ENCODE results near the gene C4B. TPM values are rescaled to one million over a fixed set of nuclear protein-coding genes. Genes with fewer than 3 reads are reported as not detected.
"Not testable (repeated sequence)": the region's sequence is repeated elsewhere in the genome, so short reads cannot be mapped to it uniquely, and the experiment has no call there.

C4B gene
- total and polyA plus RNA-seq, 2 experiments from 2014 or later, result 0.57 TPM; not detected in 1

DNA sequence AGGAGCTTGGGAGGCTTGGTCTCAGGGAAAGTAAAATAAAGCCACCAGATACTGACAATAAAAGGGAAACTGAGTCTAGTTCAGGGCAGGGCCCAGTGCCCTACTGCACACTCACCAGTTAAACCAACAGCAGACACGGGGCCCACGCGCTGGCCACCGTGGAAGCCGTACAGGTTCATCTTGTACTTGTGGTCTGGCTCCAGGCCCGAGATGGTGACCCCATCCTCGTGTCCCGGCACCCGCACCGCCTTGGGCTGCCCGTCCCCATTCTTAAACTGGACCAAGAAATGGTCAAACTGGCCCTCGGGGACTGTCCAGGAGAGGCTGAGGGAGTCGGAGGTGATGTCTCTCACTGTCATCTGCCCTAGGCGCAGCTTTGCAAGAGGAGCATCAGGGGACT, 50.1 kb downstream of the C4B start (continued):
- TF ChIP-seq, protein P1, sequence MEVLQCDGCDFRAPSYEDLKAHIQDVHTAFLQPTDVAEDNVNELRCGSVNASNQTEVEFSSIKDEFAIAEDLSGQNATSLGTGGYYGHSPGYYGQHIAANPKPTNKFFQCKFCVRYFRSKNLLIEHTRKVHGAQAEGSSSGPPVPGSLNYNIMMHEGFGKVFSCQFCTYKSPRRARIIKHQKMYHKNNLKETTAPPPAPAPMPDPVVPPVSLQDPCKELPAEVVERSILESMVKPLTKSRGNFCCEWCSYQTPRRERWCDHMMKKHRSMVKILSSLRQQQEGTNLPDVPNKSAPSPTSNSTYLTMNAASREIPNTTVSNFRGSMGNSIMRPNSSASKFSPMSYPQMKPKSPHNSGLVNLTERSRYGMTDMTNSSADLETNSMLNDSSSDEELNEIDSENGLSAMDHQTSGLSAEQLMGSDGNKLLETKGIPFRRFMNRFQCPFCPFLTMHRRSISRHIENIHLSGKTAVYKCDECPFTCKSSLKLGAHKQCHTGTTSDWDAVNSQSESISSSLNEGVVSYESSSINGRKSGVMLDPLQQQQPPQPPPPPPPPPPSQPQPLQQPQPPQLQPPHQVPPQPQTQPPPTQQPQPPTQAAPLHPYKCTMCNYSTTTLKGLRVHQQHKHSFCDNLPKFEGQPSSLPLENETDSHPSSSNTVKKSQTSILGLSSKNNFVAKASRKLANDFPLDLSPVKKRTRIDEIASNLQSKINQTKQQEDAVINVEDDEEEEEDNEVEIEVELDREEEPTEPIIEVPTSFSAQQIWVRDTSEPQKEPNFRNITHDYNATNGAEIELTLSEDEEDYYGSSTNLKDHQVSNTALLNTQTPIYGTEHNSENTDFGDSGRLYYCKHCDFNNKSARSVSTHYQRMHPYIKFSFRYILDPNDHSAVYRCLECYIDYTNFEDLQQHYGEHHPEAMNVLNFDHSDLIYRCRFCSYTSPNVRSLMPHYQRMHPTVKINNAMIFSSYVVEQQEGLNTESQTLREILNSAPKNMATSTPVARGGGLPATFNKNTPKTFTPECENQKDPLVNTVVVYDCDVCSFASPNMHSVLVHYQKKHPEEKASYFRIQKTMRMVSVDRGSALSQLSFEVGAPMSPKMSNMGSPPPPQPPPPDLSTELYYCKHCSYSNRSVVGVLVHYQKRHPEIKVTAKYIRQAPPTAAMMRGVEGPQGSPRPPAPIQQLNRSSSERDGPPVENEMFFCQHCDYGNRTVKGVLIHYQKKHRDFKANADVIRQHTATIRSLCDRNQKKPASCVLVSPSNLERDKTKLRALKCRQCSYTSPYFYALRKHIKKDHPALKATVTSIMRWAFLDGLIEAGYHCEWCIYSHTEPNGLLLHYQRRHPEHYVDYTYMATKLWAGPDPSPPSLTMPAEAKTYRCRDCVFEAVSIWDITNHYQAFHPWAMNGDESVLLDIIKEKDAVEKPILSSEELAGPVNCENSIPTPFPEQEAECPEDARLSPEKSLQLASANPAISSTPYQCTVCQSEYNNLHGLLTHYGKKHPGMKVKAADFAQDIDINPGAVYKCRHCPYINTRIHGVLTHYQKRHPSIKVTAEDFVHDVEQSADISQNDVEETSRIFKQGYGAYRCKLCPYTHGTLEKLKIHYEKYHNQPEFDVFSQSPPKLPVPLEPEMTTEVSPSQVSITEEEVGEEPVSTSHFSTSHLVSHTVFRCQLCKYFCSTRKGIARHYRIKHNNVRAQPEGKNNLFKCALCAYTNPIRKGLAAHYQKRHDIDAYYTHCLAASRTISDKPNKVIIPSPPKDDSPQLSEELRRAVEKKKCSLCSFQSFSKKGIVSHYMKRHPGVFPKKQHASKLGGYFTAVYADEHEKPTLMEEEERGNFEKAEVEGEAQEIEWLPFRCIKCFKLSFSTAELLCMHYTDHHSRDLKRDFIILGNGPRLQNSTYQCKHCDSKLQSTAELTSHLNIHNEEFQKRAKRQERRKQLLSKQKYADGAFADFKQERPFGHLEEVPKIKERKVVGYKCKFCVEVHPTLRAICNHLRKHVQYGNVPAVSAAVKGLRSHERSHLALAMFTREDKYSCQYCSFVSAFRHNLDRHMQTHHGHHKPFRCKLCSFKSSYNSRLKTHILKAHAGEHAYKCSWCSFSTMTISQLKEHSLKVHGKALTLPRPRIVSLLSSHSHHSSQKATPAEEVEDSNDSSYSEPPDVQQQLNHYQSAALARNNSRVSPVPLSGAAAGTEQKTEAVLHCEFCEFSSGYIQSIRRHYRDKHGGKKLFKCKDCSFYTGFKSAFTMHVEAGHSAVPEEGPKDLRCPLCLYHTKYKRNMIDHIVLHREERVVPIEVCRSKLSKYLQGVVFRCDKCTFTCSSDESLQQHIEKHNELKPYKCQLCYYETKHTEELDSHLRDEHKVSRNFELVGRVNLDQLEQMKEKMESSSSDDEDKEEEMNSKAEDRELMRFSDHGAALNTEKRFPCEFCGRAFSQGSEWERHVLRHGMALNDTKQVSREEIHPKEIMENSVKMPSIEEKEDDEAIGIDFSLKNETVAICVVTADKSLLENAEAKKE (CRISPR knock-in tag; IDR thresholded peaks at IDR 0.05), result no peak
- TF ChIP-seq, protein P2, sequence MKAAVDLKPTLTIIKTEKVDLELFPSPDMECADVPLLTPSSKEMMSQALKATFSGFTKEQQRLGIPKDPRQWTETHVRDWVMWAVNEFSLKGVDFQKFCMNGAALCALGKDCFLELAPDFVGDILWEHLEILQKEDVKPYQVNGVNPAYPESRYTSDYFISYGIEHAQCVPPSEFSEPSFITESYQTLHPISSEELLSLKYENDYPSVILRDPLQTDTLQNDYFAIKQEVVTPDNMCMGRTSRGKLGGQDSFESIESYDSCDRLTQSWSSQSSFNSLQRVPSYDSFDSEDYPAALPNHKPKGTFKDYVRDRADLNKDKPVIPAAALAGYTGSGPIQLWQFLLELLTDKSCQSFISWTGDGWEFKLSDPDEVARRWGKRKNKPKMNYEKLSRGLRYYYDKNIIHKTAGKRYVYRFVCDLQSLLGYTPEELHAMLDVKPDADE (IDR thresholded peaks at IDR 0.05), result no peak
- TF ChIP-seq JUNB (IDR thresholded peaks at IDR 0.05; ENCODE audit: unreplicated experiment) (no peak), NANOG (IDR thresholded peaks at IDR 0.05; ENCODE audit: borderline replicate concordance) (no peak), ZNF114 (CRISPR knock-in tag; IDR thresholded peaks at IDR 0.05) (no peak)

DNA sequence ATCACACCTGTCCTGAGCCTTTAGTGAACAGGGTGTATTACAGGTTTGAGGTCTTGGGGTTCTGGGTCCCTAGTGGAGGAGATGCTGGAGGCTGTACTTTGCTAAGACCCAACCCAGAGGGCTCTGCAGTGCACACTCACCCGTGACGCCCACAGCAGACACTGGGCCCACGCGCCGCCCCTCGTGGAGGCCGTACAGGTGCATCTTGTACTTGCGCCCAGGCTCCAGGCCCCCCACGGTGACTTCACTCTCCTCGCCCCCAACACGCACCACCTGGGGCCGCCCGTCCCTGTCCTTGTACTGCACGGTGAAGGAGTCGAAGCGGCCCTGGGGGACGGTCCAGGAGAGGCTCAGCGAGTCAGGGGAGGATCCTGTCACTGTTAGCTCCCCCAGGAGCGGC, 52.9 kb downstream of the C4B start:
- H3K9me3 Mint-ChIP-seq; H3K4me1 ChIP-seq (ENCODE audit: insufficient read depth); ATAC-seq; H3K4me3 Mint-ChIP-seq; H3K4me3 ChIP-seq; DNase-seq (ENCODE audit: low spot score); H3K4me2 ChIP-seq; H3K27me3 Mint-ChIP-seq (ENCODE audit: insufficient read depth, low read depth, poor library complexity); H4K20me1 ChIP-seq (replicated peaks; ENCODE audit: insufficient read depth); H3K36me3 Mint-ChIP-seq (ENCODE audit: low read depth); H2AFZ ChIP-seq; H3F3A ChIP-seq (replicated peaks; ENCODE audit: low read depth); H3K27ac ChIP-seq (ENCODE audit: low read depth); H3K27ac Mint-ChIP-seq; H3K79me2 ChIP-seq (replicated peaks; ENCODE audit: insufficient read depth); H3K9me2 ChIP-seq (ENCODE audit: insufficient read depth); H3K27me3 ChIP-seq (ENCODE audit: insufficient read depth); H3K36me3 ChIP-seq (ENCODE audit: insufficient read depth): not testable (repeated sequence)
- peaks cover 13% of the 10 kb centered on the region for H3K4me1 Mint-ChIP-seq

DNA sequence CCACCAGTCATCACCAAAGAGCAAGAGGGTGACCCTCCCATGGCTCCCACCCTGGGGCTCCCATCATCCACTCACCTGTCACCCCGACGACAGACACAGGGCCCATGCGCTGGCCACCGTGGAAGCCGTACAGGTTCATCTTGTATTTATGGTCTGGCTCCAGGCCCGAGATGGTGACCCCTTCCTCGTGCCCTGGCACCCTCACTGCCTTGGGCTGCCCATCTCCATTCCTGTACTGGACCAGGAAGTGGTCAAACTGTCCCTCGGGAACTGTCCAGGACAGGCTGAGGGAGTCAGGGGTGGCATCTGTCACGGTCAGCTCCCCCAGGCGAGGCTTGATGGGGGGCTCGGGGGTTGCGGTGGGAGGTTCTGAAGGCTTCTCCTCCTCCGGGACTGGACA, 53.7 kb downstream of the C4B start:
- H4K20me1 ChIP-seq (replicated peaks; ENCODE audit: insufficient read depth); H3K9me3 Mint-ChIP-seq; H3F3A ChIP-seq (replicated peaks; ENCODE audit: low read depth); H3K27me3 ChIP-seq (ENCODE audit: insufficient read depth); H3K4me1 ChIP-seq (ENCODE audit: insufficient read depth); H2AFZ ChIP-seq; H3K79me2 ChIP-seq (replicated peaks; ENCODE audit: insufficient read depth); ATAC-seq; H3K27ac ChIP-seq (ENCODE audit: low read depth); H3K27ac Mint-ChIP-seq; DNase-seq (ENCODE audit: low spot score); H3K4me3 ChIP-seq; H3K36me3 ChIP-seq (ENCODE audit: insufficient read depth); H3K4me2 ChIP-seq; H3K9me2 ChIP-seq (ENCODE audit: insufficient read depth); H3K36me3 Mint-ChIP-seq (ENCODE audit: low read depth); H3K27me3 Mint-ChIP-seq (ENCODE audit: insufficient read depth, low read depth, poor library complexity); H3K4me3 Mint-ChIP-seq: not testable (repeated sequence)
- peaks cover 18% of the 10 kb centered on the region for H3K4me1 Mint-ChIP-seq

Measured in GM23338 (cell line).